Stimulated activated CD4-positive, alpha-beta T cell treated with anti-CD3 and anti-CD28 coated beads, Interleukin-2, amount 100 ng/mL, for 24 hours (primary cell): Measurements from ENCODE around the gene EXOC3L1.

ENCODE experiments used
- DNase-seq, 2 donors: peaks; one replicate each; pipeline ENCODE4 v3.0.0-alpha.2; 2020

The EXOC3L1 gene

DNA sequence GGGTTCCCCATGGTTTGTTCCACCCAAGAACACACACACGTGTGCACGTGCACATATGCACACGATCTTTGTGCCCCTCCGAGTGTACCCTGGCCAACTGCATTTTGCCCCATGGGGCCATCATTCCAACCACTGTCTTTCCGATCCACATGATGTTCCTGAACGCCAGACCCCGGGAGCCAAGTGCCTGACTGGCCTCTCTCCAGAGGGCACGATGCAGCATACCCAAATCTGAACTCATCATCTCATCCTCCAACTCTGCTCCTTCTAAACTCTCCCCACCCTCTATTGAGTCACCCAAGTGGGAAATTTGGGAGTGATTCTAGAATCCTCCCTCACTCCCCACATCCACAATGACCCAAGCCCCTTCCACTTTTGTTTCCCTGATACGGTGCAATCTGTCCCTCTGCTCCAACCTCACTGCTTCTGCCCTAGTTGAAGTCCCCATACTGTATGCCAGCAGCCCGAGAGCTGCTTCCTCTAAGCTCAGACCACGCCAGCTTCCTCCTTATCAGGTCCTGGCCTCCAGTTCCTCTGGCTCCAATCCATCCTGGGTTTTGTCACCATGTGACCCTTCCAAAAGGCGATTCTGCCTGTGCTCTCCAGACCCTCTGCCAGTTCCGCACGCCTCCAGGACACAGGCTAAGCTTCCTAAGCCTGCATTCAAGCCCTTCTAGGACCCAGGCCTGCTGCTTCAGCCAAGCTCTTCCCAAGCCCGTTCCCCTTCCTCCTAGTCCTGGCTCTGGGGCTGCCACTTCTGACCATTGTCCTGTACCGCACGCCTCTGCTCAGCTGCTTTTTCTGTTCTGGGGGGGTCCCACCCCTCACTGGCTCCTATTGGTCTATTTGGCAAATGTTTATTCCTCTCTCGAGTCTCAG is 26.9 kb upstream of the EXOC3L1 start:
- no peak for DNase-seq

DNA sequence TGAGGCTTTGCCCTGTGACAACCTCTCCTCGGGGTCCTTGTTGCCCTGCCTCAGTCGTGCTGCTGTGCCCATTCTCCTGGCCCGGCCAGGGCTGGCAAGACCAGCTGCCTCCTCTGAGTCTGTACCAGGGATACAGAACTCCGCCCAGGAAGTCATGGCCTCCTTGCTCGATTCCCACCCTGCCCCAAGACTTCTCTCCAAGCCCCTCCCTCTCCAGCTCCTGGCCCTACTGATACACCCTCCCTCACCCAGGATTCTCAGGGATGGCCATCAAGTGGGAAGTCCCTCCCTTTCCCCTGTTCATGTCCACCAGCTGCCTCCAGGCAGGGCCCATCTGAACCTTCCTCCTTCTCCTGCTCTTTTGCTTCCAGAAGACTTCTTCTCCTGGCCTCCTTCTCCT is 25.8 kb upstream of the EXOC3L1 start:
- DNase-seq: no peak

DNA sequence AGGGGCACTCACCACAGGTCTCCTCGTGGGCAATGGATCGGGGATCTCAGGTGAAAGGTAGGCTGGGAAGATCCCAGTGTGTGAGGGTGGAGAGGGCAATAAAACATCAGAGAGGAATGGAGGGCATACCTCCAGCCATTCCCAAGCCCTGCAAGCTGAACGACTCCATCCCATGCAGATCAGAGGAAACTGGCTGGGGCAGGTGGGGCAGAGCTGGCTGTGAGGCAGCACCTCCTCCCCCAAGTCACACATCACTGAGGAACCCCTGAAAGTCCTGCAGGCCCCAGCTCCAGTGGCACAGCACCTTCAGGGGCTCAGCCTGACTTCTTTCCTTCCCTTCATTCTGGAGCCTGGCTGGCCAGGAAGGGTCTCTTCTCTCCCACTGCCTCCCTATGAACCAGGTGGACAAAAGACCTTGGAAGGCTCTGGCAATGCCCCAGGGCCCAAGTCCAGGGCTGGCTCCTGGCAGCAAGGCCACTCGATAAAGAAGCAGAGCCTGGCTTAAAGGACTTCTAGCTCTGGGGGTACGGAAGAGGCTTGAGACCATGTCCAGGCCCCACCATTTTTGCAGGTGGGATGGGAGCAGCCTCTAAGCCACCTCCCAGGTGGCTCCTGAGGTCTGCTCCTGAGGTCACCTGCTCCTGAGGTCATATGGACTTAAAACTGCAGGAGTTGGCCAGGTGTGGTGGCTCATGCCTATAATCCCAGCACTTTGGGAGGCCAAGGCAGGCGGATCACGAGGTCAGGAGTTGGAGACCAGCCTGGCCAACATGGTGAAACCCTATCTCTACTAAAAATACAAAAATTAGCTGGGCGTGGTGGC is 23.5 kb upstream of the EXOC3L1 start:
- no peak for DNase-seq

DNA sequence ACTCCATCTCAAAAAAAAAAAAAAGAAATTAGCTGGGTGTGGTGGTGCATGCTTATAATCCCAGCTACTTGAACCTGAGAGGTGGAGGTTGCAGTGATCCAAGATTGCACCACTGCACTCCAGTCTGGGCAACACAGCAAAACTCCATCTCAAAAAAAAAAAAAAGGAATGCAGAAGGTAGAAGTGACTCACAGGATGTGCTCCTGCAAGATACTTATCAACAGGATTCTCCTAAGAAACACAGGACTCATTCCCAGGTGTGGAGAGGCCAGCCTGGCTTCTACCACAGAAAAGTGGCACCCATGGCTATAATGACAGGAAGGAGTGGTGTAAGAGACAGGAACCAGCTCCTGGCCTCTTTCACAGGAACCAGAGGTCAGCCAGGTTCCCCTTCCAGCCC is 22.8 kb upstream of the EXOC3L1 start:
- no peak for DNase-seq

DNA sequence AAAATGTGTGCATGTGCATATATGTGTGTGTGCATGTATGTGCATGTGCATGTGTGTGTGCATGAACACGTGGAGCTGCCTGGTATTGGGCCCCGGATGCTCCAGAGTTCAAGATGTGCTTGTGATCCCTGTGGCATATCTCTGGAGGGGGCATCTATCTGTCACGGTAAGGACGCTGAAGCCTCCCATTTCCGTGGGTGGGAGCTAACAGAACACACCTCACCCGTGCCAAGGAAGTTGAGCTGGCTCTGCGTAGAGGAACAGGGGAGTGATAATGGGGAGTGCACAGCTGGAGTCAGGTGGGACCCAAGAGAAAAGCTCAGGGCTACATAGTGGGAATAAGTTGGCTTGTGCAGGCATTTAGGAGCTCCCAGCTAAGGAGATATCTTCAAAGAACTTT is 21.7 kb upstream of the EXOC3L1 start:
- DNase-seq: no peak

DNA sequence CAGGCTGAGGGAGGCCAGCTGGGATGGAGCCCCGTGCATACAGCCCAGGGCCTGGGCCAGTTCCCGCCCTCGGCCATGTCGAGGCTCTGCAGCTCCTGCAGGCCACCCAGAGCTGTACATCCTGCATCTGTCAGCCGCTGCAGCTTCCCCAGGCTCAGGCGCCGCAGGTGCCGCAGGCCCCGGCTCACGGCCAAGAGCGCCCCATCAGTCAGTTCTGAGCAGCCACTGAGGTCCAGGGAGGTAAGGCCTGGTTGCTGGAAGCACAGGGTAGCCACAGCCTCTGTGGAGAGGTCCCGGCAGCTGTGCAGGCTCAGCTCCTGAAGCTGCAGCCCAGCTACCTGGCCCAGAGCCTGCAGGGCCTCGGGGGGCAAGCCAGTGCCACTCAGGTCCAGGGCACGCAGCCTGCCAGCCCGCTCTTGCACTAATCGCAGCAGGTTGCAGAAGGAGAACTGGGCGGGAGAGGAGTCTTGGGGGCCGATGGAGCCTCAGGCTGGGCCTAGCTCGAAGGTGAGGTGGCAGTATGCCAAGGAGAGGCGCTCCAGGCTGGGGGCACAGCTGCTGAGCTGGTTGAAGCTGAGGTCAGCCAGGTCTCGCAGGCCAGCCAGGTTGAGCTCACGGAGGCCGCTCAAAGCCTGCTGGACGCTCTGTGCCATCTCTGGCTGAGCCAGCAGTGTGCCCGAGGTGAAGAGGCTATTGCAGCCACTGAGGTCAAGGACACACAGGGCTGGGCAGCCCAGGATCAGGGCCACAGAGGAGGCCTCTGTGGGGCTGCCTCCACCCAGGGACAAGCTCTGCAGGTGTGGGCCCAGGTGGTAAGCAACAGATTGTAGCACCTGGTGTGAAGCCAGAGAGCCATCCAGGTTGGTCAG is 20.4 kb upstream of the EXOC3L1 start:
- DNase-seq: no peak

DNA sequence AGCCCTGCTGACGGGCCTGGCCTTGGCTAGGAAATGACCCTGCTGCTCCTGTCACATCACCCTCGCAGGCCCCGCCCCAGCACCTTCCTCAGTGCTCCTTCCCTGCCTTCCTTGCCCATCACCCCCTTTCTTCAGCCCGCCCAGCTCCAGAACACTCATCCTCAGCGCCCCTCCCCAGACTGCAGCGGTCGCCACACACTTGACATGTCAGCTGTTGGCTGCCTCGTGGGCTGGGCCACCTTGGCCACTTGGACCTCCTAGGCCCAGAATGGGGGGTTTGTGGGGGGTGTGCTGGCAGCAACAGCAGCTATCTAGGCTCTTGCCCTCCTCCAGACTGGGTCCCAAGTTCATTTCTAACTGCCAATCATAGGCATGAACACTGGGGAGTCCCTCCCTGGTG is 19.6 kb upstream of the EXOC3L1 start:
- DNase-seq: no peak

DNA sequence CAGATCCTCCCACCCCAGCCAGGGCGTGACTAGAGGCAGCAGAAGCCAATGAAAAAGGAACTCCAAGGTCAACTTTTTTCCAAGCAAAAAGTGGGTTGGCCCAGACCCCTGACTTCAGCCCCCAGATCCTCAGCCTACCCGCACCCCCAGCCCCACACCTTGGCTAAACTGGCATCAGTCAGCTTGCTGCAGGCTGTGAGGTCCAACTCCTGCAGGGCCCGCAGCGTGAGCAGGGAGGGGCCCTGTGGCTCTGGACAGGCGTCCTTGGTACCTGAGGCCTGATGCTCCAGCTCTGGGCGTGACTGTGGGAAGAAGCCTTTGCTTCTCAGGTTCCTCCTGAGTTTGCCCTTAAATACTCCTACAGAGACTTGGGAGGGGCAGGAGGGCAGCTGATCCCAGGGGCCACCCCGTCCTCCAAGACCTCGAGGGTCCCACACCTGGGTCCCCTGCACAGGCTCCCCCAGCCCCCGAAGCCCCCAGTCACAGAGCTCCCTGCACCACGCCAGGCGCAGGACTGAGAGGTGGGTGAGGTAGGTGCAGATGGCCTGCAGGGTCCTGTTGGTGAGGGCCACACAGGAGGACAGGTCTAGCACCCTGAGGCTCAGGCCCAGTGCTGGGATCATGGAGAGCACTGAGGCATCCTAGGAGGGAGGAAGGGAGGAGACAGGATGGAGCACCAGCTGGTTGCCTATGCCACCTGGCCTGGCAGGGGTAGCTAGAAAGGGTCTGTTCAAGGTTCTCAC is 18.4 kb upstream of the EXOC3L1 start:
- no peak for DNase-seq

DNA sequence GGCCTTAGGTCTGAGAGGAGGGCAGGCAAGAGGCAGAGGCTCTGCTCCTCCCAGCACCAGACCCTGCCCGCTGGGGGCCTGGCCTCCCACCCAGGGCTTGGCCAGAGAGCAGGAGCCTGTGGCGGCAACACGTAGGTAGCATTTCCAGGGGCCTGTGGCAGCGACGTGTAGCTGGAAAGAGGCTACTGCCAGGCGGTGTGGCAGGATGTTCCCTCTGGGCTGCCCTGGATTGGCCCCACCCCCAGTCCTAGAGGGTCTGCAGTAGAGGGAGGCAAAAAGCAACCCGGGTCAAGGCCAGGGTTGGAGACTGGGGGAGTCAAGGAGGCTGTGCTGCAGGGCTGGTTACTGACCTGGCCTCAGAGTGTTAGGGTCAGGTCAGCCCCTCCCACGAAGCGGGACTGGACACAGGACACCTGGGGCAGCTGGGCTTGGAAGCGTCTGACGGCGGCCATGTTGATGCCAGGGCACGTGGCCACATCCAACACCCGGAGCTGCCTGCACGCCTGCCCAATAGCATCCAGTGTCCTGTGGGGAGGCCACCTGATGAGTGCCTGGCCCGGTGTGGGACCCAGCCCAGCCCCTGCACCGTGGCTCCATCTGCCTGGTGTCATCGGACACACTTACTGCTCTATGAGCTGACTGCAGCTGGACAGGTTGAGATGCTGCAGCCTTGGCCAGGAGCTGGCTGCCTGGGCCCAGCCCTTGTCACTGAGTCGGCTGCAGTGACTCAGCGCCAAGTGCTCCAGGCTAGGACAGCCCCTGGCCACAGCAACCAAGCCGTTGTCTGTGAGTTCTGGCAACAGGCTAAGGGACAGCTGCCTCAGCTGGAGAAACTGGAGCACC is 17.5 kb upstream of the EXOC3L1 start:
- no peak for DNase-seq

DNA sequence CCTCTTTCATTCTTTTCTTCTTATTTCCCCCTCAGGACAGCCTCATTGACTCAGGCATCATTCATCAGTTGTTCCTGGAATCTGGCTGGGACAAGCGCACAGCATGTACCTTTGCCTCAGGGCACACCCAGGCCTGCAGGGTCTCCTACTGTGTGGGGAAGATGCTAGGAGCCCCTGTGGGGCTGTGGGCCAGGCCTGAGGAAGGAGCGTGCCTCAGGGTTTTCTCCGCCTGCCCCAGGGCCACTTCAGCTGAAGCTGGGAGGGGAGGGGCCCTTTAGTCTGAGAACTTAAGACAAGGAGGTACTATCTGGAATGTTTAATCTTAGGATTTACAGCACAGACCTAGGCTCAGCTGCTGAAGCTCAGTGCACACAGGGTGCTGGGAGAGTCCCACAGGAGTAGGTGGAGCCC is 16.9 kb upstream of the EXOC3L1 start:
- DNase-seq: no peak

DNA sequence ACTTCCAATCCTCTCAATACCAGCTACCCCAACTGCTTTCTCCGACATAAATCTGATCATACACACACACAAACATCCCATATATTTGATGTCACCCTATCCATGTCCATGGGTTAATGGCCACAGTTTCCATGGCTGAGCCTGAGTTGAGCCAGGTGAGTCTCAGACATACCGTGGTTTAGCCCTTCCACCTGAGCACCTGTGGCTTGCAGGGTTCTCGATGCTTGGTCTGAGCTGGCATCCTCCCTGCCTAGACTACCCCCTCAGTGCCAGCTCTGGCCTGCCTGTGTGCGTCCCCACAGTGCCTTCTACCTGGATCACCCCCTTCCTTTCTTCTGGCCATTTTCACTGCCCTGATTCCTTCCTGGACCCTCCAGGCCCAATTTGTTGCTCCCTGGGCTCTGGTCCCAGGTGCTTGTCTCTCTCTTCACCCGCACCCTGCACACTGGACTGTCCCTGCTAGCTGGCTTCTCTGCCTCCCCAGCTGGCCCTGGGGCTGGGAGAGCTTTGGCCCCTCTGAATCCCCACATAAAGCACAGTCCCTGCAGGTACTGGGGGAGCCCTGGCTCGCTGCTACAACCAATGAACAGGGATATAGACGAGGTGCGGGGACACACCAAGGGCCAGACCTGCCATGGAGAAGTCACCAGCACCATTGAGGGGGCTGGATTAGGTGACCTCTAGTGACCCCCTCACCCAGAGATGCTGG is 16.3 kb upstream of the EXOC3L1 start:
- DNase-seq: no peak

DNA sequence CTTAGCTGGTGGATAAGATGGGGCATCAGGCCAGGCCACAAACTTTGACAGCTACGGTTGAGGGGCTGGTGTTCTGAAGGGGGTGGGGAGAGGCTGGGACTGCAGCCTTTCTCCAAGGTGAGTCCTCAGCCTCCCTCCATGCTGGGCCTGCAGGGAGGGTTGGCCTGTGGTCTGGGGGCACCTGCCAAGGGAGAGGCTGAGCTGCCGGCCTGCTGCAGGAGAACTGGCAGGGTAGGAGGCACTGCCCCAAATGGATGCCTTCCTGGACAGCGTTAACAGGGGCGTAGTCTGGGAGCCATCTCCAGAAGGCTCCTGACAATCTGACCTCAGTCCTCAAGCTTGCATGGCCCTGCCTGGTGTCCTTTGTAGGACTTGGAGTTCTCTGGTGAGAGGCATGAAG is 14.1 kb upstream of the EXOC3L1 start:
- DNase-seq: no peak

DNA sequence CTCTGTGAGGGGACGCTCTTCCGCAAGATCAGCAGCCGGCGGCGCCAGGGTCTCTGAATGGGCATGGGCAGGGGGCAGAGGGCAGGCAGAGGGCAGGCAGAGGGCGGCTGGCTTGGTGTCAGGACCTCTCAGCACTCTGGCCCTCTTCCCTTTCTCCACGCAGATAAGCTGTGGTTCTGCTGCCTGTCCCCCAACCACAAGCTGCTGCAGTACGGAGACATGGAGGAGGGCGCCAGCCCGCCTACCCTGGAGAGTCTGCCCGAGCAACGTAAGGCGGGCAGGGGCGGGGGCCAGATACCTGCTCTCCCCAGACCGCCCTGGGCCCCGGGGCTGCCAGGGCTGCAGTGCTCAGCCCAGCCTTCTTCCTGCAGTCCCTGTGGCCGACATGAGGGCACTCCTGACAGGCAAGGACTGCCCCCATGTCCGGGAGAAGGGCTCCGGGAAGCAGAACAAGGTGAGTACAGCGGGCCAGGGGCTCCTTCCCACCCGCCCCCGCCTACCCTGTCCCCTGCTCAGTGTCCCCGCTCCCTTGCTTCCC is 13.1 kb upstream of the EXOC3L1 start:
- no peak for DNase-seq

DNA sequence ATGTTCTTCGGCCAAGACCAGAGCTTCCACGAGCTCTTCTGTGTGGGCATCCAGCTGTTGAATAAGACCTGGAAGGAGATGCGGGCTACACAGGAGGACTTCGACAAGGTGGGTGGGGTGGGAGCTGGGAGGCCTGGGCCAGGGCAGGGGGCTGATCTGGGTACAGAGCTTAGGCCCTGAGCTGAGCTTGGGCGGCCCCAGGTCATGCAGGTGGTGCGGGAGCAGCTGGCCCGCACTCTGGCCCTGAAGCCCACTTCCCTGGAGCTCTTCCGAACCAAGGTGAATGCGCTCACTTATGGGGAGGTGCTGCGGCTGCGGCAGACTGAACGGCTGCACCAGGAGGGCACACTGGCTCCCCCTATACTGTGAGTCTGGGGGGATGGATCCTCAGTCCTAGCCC is 12.5 kb upstream of the EXOC3L1 start:
- no peak for DNase-seq

DNA sequence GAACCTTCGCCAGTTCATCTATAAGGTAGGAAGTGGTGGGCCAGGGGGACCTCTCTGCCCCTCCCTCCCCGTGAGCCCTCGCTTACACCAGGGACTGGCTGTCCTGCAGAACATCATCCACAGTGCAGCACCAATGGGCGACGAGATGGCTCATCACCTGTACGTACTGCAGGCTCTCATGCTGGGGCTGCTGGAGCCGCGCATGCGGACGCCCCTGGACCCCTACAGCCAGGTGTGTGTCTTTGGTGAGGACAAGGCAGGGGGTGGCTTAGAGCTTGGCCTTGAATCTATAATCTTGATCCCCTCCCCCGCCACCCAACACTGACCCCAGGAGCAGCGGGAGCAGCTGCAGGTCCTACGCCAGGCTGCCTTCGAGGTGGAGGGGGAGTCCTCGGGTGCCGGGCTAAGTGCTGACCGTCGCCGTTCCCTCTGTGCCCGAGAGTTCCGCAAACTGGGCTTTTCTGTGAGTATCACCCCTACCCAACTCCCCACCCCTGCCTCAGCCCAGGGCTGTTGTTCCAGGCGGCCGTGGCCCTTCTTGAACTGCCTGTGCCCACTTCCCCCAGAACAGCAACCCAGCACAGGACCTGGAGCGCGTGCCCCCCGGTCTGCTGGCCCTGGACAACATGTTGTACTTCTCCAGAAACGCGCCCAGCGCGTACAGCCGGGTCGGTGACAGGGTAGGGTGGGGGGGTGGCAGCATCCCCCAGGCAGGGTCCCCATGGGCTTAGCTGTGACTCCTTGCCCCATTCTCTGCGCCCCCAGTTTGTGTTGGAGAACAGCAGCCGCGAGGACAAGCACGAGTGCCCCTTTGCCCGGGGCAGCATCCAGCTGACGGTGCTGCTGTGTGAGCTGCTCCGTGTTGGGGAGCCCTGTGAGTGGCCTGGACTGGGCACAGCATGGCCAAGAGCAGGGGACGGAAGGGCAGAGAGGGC is 11.7 kb upstream of the EXOC3L1 start:
- DNase-seq: no peak

DNA sequence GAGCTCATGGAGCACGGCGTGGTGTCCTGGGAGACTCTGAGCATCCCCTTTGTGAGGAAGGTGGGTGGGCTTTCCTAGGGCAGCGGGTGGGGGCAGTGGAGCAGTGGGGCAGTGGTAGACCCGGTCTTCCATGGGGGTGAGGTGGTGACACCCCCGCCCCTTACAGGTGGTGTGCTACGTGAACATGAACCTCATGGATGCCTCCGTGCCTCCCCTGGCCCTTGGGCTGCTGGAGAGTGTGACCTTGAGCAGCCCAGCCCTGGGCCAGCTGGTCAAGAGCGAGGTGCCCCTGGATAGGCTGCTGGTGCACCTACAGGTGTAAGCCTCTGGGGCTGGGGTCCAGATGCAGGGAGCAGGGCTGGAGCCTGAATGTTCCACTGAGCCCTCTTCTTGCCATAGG is 10.6 kb upstream of the EXOC3L1 start:
- DNase-seq: no peak

DNA sequence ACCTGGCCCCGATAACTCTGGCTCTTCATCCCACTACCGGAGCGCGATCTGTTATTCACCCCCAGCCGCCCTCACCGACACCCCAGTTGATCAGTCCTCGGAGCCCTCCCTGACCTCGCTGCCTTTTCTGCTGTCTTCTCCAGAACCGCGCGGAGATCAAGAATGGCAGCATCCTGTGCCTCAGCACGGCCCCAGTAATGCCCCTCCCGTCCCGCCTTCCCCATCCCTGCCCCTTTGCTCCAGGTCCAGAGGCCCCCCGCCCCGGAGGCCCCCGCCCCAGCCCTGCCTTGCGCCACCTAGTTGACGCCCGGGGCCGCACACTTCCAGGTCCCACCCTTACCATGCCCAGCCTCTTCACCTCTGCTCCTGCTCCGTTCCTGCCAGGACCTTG is 9.9 kb upstream of the EXOC3L1 start:
- no peak for DNase-seq

DNA sequence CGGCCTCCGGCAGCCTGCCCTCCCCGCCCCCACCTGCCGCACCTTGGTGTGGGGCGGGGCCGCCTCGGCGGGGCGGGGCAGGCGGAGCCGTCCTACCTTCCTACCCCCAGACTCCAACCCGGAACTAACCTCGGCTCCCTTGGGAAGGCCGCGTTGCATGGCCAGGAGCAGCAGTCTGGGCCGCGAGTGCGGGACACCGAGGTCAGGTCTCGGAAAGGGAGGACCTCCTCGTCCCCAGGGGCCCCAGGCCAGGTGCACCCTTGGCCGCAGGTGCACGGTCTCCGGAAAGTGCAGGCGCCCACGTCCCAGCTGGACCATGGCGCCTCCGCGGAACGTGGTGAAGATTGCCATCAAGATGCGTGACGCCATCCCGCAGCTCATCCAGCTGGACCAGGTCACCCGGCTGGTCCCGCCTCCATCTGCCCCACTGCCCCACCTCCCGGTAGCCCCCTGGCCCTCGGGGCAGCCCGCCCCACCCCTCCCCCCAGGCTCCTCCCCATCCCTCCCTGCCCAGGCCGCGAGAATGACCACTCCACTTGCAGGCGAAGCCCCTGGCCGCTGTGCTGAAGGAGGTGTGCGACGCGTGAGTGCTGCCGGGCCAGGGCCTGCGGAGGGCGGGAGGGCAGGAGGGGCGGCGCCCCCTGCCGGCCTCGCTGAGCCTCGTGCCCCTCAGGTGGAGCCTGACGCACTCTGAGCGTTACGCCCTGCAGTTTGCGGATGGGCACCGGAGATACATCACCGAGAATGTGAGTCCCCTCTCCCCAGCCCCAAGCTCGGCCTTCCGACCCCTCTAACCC is 9.3 kb upstream of the EXOC3L1 start, which contains the start of gene ELMO3:
ELMO3 (plus strand) TSS at position 121 of the 797 bp plus-strand sequence; CDS start at position 317, 196 bp downstream.
- no peak for DNase-seq
